NCI-H1048 (cell line): ENCODE results near the gene RPL27.

ENCODE experiments used
- DNase-seq: peaks from one replicate; lab custom pipeline; 2025; lab: John Stamatoyannopoulos, UW

The RPL27 gene

DNA sequence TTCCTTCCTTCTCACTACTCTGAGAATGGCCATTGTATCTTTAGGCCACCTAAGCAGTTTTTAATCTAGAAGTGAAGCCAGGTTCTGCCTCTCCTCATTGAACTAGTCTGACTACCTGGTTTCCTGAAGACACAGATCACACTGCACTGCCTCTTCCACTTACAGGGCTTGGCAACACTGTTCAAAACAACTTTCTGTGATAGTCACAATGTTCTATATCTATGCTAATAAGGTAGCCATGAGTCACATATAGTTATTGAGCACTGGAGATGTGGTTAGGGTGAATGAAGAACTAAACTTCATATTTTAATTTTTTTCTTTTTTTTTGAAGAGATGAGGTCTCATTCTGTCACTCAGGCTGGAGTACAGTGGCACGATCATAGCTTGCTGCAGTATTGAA, 53.8 kb downstream of the RPL27 start:
- DNase-seq: no peak
